H9 (cell line): ENCODE measurements around the gene MDGA2. TPM values are rescaled to one million over a fixed set of nuclear protein-coding genes. Genes with fewer than 3 reads are reported as not detected.

Experiments
- DNase-seq: peaks from one replicate; pipeline ENCODE4 v3.0.0-alpha.2; 2017
- H2AFZ ChIP-seq: one replicate; pipeline ENCODE4 v1.6.1; 2013; ENCODE audit warnings: mild to moderate bottlenecking, low read length, control low read depth, moderate library complexity
- H2AK5ac ChIP-seq: 2 replicates; pipeline ENCODE4 v1.6.1; 2013; ENCODE audit warnings: low read length, control low read depth, mixed read lengths; ENCODE audit not compliant: insufficient read length
- H2BK120ac ChIP-seq: one replicate; pipeline ENCODE4 v1.6.1; 2013; ENCODE audit warnings: low read depth, mild to moderate bottlenecking, low read length, control low read depth, inconsistent platforms; ENCODE audit not compliant: poor library complexity, severe bottlenecking
- H2BK12ac ChIP-seq: 2 replicates; pipeline ENCODE4 v1.6.1; 2013; ENCODE audit warnings: low read length, control low read depth, mixed read lengths, low read depth; ENCODE audit not compliant: insufficient read length
- H2BK15ac ChIP-seq: 2 replicates; pipeline ENCODE4 v1.6.1; 2013; ENCODE audit warnings: low read depth, low read length, control low read depth
- H2BK20ac ChIP-seq: one replicate; pipeline ENCODE4 v1.6.1; 2013; ENCODE audit warnings: low read depth, mild to moderate bottlenecking, low read length, control low read depth, inconsistent platforms; ENCODE audit not compliant: poor library complexity, severe bottlenecking
- H2BK5ac ChIP-seq: 2 replicates; pipeline ENCODE4 v1.6.1; 2013; ENCODE audit warnings: low read length, control low read depth, mixed read lengths; ENCODE audit not compliant: insufficient read length
- H3K14ac ChIP-seq: 2 replicates; pipeline ENCODE4 v1.6.1; 2013; ENCODE audit warnings: low read length, control low read depth; ENCODE audit not compliant: insufficient read depth
- H3K18ac ChIP-seq: 2 replicates; pipeline ENCODE4 v1.6.1; 2013; ENCODE audit warnings: low read depth, mild to moderate bottlenecking, mixed read lengths, low read length, control low read depth; ENCODE audit not compliant: insufficient read length
- H3K23ac ChIP-seq: 2 replicates; pipeline ENCODE4 v1.6.1; 2013; ENCODE audit warnings: low read length, control low read depth, mixed read lengths, low read depth; ENCODE audit not compliant: insufficient read length
- H3K23me2 ChIP-seq: 2 replicates; pipeline ENCODE4 v1.6.1; 2013; ENCODE audit warnings: low read depth, mild to moderate bottlenecking, mixed read lengths, low read length, control low read depth; ENCODE audit not compliant: insufficient read length, poor library complexity, severe bottlenecking
- H3K27ac ChIP-seq: 2 replicates; pipeline ENCODE4 v1.5.1; 2013; ENCODE audit warnings: low read length, control low read depth, mixed read lengths, low read depth; ENCODE audit not compliant: insufficient read length
- H3K27me3 ChIP-seq: 2 replicates; pipeline ENCODE4 v1.6.1; 2013; ENCODE audit warnings: low read length, control low read depth, inconsistent platforms; ENCODE audit not compliant: insufficient read depth
- H3K4ac ChIP-seq: 2 replicates; pipeline ENCODE4 v1.6.1; 2013; ENCODE audit warnings: low read depth, mild to moderate bottlenecking, control low read depth, inconsistent platforms, low read length, moderate library complexity
- H3K4me1 ChIP-seq: 2 replicates; pipeline ENCODE4 v1.6.1; 2013; ENCODE audit warnings: low read length, control low read depth, inconsistent platforms; ENCODE audit not compliant: insufficient read depth
- H3K4me2 ChIP-seq: 2 replicates; pipeline ENCODE4 v1.6.1; 2013; ENCODE audit warnings: low read length, control low read depth, mixed read lengths; ENCODE audit not compliant: insufficient read length, insufficient read depth
- H3K56ac ChIP-seq: 2 replicates; pipeline ENCODE4 v1.6.1; 2013; ENCODE audit warnings: low read depth, mild to moderate bottlenecking, mixed read lengths, low read length, control low read depth; ENCODE audit not compliant: insufficient read length
- H3K79me1 ChIP-seq: 2 replicates; pipeline ENCODE4 v1.6.1; 2013; ENCODE audit warnings: low read depth, mild to moderate bottlenecking, moderate library complexity, low read length, control low read depth, inconsistent platforms; ENCODE audit not compliant: insufficient read depth, poor library complexity, severe bottlenecking
- H3K79me2 ChIP-seq: 2 replicates; pipeline ENCODE4 v1.6.1; 2013; ENCODE audit warnings: low read length, control low read depth, inconsistent platforms; ENCODE audit not compliant: insufficient read depth
- H3K9ac ChIP-seq: 2 replicates; pipeline ENCODE4 v1.6.1; 2013; ENCODE audit warnings: low read length, control low read depth, mixed read lengths; ENCODE audit not compliant: insufficient read length; ENCODE audit errors: extremely low read depth
- H3K9me3 ChIP-seq: one replicate; pipeline ENCODE4 v1.6.1; 2013; ENCODE audit warnings: low read depth, low read length, inconsistent platforms; ENCODE audit not compliant: control insufficient read depth
- H3T11ph ChIP-seq: one replicate; pipeline ENCODE4 v1.6.1; 2013; ENCODE audit warnings: mild to moderate bottlenecking, low read length, control low read depth, inconsistent platforms
- H4K20me1 ChIP-seq: one replicate; pipeline ENCODE4 v1.6.1; 2013; ENCODE audit not compliant: control insufficient read depth, insufficient read length, insufficient read depth
- H4K5ac ChIP-seq: 2 replicates; pipeline ENCODE4 v1.6.1; 2013; ENCODE audit warnings: low read depth, mild to moderate bottlenecking, mixed read lengths, low read length, control low read depth; ENCODE audit not compliant: insufficient read length
- H4K8ac ChIP-seq: replicated peaks from 2 replicates; pipeline ENCODE4 v1.6.1; 2013; ENCODE audit warnings: low read length, control low read depth, mixed read lengths, low read depth; ENCODE audit not compliant: insufficient read length
- H4K91ac ChIP-seq: 2 replicates; pipeline ENCODE4 v1.6.1; 2013; ENCODE audit warnings: low read depth, mild to moderate bottlenecking, moderate library complexity, mixed read lengths, low read length, control low read depth; ENCODE audit not compliant: insufficient read length
- H3K27ac Mint-ChIP-seq, 3 experiments: 2 replicates in 2 of 3; 3 replicates in 1 of 3; pipeline ENCODE4 v1.8.0; 2020 to 2021; ENCODE audit warnings: mixed read lengths in 3 of 3, mild to moderate bottlenecking in 1 of 3, moderate library complexity in 1 of 3
- H3K27me3 Mint-ChIP-seq: 2 replicates; pipeline ENCODE4 v1.8.0; 2021; ENCODE audit warnings: low read depth, mild to moderate bottlenecking, moderate library complexity, mixed read lengths
- H3K36me3 Mint-ChIP-seq, 3 experiments: 2 replicates in 2 of 3; 3 replicates in 1 of 3; pipeline ENCODE4 v1.8.0; 2020 to 2021; ENCODE audit warnings: low read depth in 3 of 3, mixed read lengths in 3 of 3; ENCODE audit not compliant: insufficient read depth in 1 of 3
- H3K4me1 Mint-ChIP-seq, 2 experiments: 2 replicates each; pipeline ENCODE4 v1.8.0; 2020; ENCODE audit warnings: mixed read lengths in 2 of 2
- H3K4me3 Mint-ChIP-seq, 2 experiments: 2 replicates in 1 of 2; 3 replicates in 1 of 2; pipeline ENCODE4 v1.8.0; 2020 to 2021; ENCODE audit warnings: mild to moderate bottlenecking in 2 of 2, mixed read lengths in 2 of 2, moderate library complexity in 1 of 2
- H3K9me3 Mint-ChIP-seq, 2 experiments: 2 replicates in 1 of 2; 3 replicates in 1 of 2; pipeline ENCODE4 v1.8.0; 2020; ENCODE audit warnings: mild to moderate bottlenecking in 2 of 2, mixed read lengths in 2 of 2, moderate library complexity in 1 of 2
- WGBS: extraction: QIAGEN DNeasy Blood & Tissue Kit; methylation state at CpG from one replicate; pipeline ENCODE4 v1.1.7; 2013; ENCODE audit warnings: missing lambda C conversion rate, low lambda C conversion rate, mixed read lengths; ENCODE audit not compliant: insufficient read length; ENCODE audit errors: extremely low coverage; 5-methylcytosine and 5-hydroxymethylcytosine counted together
- total RNA-seq: library from RNA; stranded (reverse); gene quantifications from 2 replicates; pipeline ENCODE4 v1.2.1, GENCODE V29; 2021
- TF ChIP-seq, protein P1 (sequence below): fragments of 200-600 bp; sonication (generic); conservative IDR thresholded peaks from 3 replicates; pipeline ENCODE4 v1.8.0; 2021; ENCODE audit warnings: antibody characterized with exemption, mild to moderate bottlenecking

Gene MDGA2
- total RNA-seq, 1 experiment from 2014 or later, result 1.9 TPM

DNA sequence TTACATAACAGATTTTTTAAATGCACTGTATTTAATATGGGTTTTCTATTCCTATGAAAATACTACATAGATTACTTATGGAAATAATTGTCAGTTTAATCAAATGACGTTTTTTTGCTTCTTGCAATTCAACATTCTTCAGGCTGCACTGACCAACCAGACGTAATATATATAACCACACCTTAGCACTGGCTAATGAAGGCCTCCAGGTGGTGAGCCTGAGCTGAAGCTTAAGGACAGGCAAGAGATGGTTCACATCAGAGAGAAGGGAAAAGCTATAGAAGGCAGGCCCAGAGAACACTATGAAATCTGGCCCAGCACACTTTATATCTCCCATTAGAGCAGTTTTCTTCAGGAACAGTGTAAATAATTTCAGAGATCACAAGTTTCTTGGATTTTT, 2.8 kb upstream of the MDGA2 start:
- H4K8ac ChIP-seq, result no peak overlapping the region
- H3K27ac Mint-ChIP-seq, result no peak overlapping the region

More for the DNA sequence above, 2.8 kb upstream of the MDGA2 start:
- Histone ChIP-seq H3K14ac (no peak overlapping the region), H3K9me3 (no peaks in the 10 kb centered on the region), H2BK20ac (no peak overlapping the region), H3K18ac (no peak overlapping the region), H3K27ac (no peak overlapping the region), H4K20me1 (no peaks in the 10 kb centered on the region), H2BK15ac (no peak overlapping the region), H3K79me1 (no peaks in the 10 kb centered on the region), H3K27me3 (peaks cover 28% of the 10 kb centered on the region), H3K23ac (no peak overlapping the region), H2BK12ac (no peak overlapping the region), H3K56ac (no peak overlapping the region), H3K79me2 (no peaks in the 10 kb centered on the region), H4K91ac (no peak overlapping the region), H2AK5ac (no peak overlapping the region), H3K23me2 (peaks cover 15% of the 10 kb centered on the region), H4K5ac (no peak overlapping the region), H2BK120ac (no peak overlapping the region), H3K4me1 (no peaks in the 10 kb centered on the region), H3K4ac (no peak overlapping the region), H2BK5ac (no peak overlapping the region), H3T11ph (no peak overlapping the region), H2AFZ (no peak overlapping the region), H3K4me2 (no peak overlapping the region), H3K9ac (no peak overlapping the region)
- Mint-ChIP-seq H3K9me3 (no peaks in the 10 kb centered on the region; a peak in 2 of 5 replicates), H3K4me3 (no peak overlapping the region), H3K36me3 (no peaks in the 10 kb centered on the region), H3K27me3 (peaks cover 72% of the 10 kb centered on the region), H3K4me1 (peaks cover 11% of the 10 kb centered on the region in 2 experiments)
- TF ChIP-seq, protein P1, sequence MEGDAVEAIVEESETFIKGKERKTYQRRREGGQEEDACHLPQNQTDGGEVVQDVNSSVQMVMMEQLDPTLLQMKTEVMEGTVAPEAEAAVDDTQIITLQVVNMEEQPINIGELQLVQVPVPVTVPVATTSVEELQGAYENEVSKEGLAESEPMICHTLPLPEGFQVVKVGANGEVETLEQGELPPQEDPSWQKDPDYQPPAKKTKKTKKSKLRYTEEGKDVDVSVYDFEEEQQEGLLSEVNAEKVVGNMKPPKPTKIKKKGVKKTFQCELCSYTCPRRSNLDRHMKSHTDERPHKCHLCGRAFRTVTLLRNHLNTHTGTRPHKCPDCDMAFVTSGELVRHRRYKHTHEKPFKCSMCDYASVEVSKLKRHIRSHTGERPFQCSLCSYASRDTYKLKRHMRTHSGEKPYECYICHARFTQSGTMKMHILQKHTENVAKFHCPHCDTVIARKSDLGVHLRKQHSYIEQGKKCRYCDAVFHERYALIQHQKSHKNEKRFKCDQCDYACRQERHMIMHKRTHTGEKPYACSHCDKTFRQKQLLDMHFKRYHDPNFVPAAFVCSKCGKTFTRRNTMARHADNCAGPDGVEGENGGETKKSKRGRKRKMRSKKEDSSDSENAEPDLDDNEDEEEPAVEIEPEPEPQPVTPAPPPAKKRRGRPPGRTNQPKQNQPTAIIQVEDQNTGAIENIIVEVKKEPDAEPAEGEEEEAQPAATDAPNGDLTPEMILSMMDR, result peak; percentile 48
- no peak for DNase-seq
- WGBS, result no CpG with 5 or more reads among the region's 2 CpGs
